OCI-LY3 (cell line): ENCODE data around the gene GRIN2A.

ENCODE experiments used
- CTCF ChIP-seq: fragments of 200-600, 300-600 bp; sonication (generic); IDR thresholded peaks from 2 replicates; pipeline ENCODE4 v1.5.1; 2014; ENCODE audit warnings: antibody characterized with exemption, low read length, low read depth
- EZH2phosphoT487 ChIP-seq: fragments of 200-600 bp; shearing (Covaris generic); IDR thresholded peaks from 2 replicates; pipeline ENCODE4 v1.6.1; 2018; ENCODE audit warnings: antibody characterized with exemption, mixed run types, low read depth

GRCh38 chr16:9980981-9981380 lies 201.2 kb downstream of the GRIN2A start:
- TF ChIP-seq CTCF = no peak
- TF ChIP-seq EZH2phosphoT487 = no peak
